ENCODE data around the gene P3H1. TPM values are rescaled to one million over a fixed set of nuclear protein-coding genes. Genes with fewer than 3 reads are reported as not detected.
"Not testable (repeated sequence)": the region's sequence is repeated elsewhere in the genome, so short reads cannot be mapped to it uniquely, and the experiment has no call there.

The P3H1 gene
- total RNA-seq, 1 donor from 2014 or later: 111 TPM

DNA sequence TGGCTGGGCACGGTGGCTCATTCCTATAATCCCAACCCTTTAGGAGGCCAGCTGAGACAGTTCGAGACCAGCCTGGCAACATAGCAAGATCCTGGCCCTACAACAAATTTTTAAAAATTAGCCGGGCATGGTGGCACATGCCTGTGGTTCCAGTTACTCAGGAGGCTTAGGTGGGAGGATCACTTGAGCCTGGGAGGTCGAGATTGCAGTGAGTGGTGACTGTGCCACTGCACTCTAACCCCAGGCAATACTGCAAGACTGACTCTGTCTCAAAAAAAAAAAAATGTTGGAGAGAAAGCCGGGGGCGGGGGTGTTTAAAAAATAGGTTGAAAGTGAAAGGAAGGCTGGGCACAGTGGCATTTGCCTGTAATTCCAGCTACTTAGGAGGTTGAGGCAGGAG, 43.3 kb downstream of the P3H1 start:
- no peak for DNase-seq

DNA sequence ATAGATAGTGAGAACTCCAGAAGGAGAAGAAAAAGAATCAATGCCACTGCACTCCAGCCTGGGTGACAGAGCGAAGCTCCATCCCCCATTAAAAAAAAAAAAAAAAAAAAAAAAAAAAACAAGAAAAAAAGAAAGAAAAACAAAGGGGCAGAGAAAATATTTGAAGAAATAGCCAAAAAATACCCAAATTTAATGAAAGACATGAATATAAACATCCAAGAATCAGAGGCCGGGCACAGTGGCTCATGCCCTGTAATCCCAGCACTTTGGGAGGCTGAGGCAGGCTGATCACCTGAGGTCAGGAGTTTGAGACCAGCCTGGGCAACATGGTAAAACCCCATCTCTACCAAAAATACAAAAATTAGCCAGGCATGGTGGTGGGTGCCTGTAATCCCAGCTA, 44.4 kb downstream of the P3H1 start:
- DNase-seq: not testable (repeated sequence)

DNA sequence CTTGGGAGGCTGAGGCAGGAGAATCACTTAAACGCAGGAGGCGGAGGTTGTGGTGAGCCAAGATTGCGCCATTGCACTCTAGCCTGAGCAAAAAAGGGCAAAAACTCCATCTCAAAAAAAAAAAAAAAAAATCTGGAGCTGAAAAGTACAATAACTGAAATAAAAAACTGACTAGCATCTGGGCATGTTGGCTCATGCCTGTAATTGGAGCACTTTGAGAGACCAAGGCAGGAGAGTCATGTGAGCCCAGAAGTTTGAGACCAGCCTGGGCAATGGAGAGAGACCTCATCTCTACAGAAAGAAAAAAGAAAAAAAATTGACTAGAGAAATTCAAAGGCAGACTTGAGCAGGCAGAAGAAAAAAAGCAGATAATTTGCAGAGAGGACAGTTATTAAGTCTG, 44.9 kb downstream of the P3H1 start:
- DNase-seq: no peak

DNA sequence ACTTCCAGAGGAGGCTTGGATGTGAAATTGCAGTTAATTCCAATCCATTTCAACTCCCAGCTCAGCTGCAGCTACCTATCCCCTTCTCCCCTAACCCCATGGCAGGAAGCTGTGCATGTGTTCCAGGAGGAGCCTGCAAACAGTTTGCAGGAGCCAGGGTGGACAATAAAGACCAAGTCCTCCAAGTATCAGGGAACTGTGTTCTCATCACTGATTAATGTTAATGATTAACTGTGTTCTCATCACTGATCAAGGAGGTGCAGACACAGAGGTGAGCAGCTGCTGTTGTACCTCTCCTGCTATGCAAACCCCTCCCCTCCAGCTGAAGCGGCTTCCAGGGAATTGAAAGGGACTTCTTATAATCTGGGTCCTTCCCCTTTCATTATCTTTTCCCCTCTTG, 46.0 kb downstream of the P3H1 start:
- DNase-seq: no peak

DNA sequence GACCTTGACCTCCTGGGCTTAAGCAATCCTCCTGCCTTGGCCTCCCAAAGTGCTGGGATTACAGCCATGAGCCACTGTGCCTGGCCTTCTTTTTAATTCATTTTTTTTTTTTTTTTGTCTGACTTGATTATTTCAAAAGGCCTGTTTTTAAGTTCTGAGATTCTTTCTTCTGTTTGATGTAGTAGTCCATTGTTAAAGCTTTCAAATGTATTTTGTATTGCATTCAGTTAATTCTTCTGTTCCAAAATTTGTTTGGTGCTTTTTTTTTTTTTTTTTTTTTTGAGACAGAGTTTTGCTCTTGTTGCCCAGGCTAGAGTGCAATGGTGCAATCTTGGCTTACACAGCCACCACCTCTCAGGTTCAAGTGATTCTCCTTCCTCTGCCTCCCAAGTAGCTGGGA, 52.4 kb downstream of the P3H1 start:
- DNase-seq: not testable (repeated sequence)

DNA sequence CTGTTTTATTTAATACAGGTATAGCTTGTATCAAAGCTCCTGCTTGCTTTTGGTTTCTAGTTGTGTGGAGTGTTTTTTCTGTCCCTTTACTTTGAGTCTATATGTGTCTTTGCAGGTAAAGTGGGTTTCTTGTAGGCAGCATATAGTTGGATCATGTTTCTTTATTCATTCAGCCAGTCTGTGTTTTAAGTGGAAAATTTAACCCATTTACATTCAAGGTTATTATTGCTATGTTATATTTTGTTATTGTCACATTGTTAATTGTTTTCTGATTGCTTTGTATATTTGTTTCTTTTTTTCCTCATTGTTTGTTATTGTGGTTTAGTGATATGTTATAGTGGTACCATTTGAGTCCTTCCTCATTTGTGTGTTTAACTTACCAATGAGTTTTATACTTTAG, 53.5 kb downstream of the P3H1 start:
- no peak for DNase-seq

DNA sequence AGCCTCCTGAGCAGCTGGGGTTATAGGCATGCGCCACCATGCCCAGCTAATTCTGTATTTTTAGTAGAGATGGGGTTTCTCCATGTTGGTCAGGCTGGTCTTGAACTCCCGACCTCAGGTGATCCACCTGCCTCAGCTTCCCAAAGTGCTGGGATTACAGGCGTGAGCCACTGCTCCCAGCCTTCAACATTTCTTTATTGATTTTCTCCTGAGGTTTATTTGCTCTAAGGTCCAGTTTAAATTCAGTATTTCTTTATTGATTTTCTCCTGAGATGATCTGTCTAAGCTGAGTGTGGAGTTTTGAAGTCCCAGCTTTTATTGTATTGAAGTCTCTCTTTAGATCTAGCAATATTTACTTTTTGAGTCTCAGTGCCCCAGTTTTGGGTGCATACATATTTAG, 54.0 kb downstream of the P3H1 start:
- DNase-seq: not testable (repeated sequence)

DNA sequence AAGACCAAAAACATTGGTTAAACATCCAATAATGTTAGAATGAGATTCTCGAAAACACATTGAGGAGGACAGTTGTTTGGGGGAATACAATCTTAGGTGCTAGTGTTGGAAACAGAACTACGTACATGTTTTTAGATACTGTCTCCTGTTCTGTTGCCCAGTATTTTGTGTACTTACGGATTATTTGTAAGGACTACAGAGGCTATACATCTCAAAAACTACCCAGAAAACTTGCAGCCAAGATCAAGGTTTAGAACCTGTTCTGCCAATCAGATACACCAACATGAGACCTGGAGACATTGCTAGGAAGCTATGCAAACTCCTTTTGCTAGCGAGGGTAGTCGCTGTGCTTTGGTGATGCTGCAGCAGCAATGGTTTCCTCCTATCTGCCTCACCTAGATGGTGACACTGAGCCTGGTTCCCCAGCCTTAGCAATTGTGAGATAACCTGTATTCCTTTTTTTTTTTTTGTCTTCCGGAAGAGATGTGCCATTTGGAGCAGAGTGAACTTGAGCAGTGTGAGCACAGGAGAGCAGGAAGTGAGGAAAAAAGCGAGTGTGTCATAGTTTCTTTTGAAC, 62.9 kb downstream of the P3H1 start:
- no peak for DNase-seq

DNA sequence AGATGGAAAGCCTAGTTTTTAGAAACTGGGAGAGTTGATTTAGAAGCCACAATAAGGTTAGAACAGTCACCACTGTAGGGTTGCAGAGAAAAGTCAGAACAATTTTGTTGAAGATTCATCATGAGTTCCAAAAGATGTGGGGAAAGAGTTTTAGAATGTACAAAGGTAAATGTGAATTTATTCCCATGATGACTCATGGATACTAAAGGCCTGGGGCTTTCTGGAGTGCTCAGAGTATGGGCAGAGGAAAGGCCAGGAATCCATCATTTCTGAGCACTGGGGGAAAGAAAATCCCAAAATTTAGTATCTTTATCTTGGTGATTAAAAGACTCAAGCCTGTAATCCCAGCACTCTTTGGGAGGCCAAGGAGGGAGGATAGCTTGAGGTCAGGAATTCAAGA, 66.8 kb downstream of the P3H1 start:
- no peak for DNase-seq

DNA sequence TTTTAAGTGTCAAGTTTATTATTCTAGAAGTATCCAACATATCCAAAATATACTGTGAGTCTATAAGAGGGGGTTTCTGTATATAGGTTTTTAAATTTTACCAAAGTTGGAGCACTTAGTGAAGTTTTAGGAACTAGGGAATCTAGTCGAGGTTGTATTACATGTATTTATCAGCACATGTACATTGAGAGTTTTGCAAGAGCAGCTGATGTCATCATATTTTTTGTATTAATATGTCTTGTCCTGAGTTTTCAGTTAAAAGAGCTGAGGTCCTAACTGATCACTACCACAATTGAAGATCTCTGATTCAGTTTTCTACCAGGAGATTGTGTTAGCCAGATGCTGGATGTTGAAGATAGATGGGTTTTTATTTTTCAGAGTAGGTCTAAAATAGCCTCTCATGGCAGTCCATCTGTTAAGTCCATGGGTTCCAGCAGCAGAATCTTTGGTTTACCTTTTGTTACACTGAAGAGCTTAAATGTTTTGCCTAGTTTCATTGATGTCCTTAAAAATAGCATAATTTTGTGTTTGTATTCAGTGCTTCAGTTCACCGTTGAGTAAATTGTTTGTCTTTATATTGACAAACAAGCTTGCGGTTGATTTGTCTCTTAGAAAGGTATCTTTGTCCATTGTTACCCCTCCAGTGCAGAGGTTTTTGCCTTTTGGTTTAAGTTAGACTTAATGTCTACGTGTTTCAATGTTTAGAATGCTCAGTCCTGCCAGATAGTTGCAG, 68.6 kb downstream of the P3H1 start:
- DNase-seq: no peak

Other genes with a start within 250 kb of the P3H1 start
- gene PPIH, start 108.6 kb downstream of the P3H1 start, total RNA-seq: 22.6 and 26.8 TPM in 2 replicates
- 555 and 1,168 TPM in 2 replicates for gene YBX1, start 84.6 kb downstream of the P3H1 start, total RNA-seq
- gene CLDN19, start 26.8 kb downstream of the P3H1 start, total RNA-seq: 0.05 TPM in 1 of 2 replicates, not detected in the other
- gene C1orf50, start 221 bp upstream of the P3H1 start, total RNA-seq: 4.0 and 11.9 TPM in 2 replicates
- gene TMEM269, start 18.0 kb upstream of the P3H1 start, total RNA-seq: not detected in 2 replicates
- gene ERMAP, start 50.1 kb upstream of the P3H1 start, total RNA-seq: 8.8 and 9.7 TPM in 2 replicates
- 19.1 and 23.3 TPM in 2 replicates for gene SVBP, start 50.4 kb upstream of the P3H1 start, total RNA-seq
- gene ZNF691, start 79.6 kb upstream of the P3H1 start, total RNA-seq: 8.5 and 17.0 TPM in 2 replicates
- 28.6 and 38.3 TPM in 2 replicates for gene SLC2A1, start 191.8 kb upstream of the P3H1 start, total RNA-seq